Smooth muscle cell of the brain vasculature (primary cell): ENCODE results near the gene CPLX3.

Experiments used
- DNase-seq: peaks from one replicate; pipeline ENCODE4 v3.0.0-alpha.2; 2012; ENCODE audit warnings: low read depth, low spot score

CPLX3 gene

GRCh38 chr15:74844319-74845207 is 18.1 kb downstream of the CPLX3 start:
- no peak for DNase-seq

- no peak for DNase-seq
Measured at GRCh38 chr15:74845208-74845568, 18.8 kb downstream of the CPLX3 start.

DNA sequence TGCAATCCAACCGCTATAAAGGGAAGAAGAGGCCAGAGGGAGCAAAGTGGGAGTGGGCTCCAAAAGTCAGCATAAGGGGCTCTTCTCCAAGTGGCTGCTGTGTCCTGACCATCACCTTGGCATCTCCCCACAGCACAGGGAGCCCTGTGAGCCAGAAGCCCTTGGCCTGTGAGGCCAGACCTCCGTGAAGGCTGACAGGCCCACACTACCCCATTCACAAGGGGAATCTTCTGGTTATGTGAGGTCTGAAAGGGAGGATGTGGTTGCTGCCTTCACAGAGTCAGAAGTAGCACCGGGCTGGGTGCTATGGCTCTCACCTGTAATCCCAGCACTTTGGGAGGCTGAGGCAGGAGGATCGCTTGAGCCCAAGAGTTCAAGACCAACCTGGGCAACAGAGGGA is 19.2 kb downstream of the CPLX3 start:
- no peak for DNase-seq

- DNase-seq: no peak
Measured at GRCh38 chr15:74847432-74847831, 21.0 kb downstream of the CPLX3 start.

DNA sequence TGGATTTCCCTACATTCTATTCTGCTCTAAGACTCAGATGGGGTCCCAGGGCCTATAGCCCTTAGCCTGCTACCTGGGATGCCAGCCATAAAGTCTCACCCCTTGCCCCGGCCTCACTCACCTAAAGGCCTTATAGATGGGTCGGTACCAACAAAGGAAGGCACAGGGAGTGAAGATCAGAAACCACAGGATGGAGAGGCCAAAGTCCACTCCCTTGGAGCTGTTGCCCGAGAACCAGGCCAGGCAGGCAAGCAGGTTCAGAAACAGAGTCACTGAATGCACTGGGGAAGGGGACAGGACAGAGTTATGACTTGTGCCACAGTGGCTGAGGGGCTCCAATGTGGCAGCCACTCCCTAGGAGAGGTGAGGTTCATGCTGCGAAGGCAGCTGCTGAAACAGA is 24.0 kb downstream of the CPLX3 start:
- DNase-seq: no peak

- DNase-seq: no peak
Measured at GRCh38 chr15:74851960-74852359, 25.5 kb downstream of the CPLX3 start.

DNA sequence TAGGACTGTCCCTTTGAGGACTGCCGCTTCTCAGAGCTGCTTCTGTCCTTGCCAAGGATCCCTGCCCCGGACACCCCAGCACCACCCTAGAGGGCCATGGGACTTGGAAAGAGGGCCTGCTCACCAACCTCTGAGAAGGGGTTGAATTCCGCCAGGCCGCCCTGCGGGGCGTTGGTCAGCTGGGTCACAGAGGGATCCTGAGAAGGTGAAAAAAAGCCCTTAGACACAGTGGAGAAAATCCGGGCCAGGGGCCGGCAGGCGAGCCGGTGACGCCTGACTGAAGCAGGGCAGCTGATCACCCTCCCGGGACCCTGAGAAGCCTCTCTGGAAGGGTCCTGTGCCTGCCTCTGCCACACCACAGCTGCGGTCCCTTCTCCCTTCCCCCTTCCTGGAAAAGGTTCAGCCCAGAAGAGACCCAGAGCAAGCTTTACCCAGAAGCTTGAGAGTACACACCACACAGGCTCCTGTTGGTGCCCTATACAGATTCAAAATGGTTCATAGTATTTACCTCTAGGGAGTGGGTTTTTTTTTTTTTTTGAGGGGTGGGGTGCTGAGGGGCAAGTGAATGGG is 28.1 kb downstream of the CPLX3 start:
- no peak for DNase-seq

GRCh38 chr15:74855857-74856256 is 29.4 kb downstream of the CPLX3 start:
- DNase-seq: no peak

DNA sequence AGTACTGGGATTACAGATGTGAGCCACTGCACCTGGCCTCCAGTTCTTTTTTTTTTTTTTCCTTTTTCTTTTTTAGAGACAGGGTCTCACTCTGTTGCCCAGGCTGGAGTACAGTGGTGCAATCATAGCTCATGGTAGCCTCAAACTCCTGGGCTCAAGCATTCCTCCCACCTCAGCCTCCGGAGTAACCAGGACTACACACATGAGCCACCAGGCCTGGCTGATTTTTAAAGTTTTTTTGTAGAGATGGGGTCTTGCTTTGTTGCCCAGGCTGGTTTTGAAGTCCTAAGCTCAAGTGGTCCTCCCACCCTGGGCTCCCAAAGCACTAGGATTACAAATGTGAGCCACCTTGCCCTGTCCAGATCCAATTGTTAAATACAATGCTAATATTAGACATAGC is 30.1 kb downstream of the CPLX3 start:
- DNase-seq: no peak

- no peak for DNase-seq
Measured at GRCh38 chr15:74857082-74857655, 30.7 kb downstream of the CPLX3 start.

DNA sequence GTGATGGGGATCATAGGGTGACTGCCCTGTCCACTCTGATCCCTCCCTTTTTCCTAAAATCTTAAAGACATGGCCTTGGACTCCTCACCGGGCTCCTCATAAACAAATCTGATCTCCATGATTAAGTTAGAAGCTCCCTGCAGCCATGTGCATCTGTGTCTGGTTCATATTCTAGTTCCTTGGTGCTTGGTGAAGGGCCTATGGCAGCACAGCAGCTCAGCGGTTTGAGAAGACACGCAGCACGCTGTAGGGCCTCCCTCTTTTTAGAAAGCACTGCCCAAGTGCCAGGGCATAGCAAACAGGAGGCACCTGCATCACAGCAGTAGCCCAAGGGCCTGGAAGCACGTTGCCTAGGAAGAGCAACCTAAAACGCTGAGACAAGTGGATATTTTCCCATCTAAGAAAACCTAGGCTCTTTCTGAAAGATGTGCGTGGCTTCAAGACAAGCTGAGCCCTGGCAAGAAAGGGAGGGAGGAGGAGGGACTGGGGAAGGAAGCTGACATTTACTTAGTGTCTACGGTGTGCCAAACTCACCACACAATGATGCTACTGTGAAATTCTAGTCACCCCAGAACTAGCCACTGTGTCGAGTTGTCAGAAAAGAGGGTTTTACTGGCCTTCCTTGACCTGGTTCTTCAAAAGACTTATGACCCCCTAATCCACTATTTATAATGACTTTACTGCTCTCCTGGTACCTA is 31.4 kb downstream of the CPLX3 start:
- DNase-seq: no peak

DNA sequence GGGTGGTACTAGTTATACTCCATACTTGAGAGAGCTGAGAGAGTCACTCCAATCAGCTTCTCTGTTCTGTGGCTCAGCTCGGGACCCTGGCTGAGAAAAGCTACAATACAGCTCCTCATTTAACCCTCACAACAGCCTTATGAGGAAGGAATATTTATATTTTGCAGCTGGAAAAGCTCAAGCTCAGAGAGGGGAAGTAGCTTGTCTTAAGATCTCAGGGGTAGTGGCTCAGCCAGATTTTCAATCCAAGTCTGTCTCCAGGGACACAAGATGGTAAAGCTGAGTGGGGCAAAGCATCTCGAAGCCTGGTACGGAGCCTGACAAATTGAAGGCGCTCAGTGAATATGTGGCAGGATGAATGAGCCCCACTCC is 31.9 kb downstream of the CPLX3 start:
- no peak for DNase-seq

DNA sequence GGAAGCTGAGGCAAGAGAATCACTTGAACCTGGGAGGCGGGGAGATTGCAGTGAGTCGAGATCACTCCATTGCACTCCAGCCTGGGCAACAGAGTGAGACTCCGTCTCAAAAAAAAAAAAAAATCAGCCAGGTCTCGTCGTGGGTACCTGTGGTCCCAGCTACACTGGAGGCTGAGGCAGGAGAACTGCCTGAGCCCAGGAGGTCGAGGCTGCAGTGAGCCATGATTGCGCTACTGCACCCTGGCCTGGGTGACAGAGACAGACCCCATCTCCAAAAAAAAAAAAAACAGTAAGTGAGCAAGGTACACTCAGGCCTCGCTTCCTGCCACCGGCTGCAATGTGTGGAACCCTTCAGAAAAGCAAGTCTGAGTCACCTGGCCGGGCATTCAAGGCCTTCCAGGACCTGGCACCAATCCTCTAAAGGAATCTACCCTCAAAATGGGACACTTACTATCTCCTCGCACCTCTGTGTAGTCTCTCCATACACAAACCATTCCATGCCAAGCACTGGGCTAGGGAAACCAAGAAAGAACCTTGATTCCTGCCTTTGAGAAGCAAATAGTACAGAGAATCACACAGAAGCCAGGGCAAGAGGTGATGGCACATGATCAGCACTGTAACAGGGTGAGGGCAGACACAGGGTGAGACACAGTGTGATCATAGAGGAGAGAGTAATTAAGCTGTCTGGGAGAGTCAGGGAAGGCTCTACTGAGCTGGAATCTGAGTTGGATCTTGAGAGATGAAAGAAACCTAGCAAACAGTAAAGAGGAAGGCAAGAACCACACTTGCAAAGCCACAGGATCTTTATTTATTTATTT is 37.0 kb downstream of the CPLX3 start:
- no peak for DNase-seq

DNA sequence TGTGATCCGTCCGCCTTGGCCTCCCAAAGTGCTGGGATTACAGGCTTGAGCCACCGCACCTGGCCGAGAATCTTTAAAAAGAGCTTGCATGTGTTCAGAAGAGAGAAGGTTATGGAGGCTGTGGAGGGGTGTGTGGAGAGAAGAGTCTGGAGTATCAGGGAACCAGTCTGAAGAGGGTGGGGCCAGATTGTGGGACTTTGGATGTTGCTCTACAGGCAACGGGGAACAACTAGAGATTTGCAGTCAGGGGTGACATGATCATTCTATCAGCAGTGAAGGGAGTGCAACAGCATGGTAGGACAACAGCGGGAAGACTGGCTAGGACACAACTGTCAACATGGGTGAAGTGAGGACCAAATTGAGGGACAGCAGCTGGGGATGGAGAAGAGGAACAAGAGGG is 37.9 kb downstream of the CPLX3 start:
- DNase-seq: no peak

DNA sequence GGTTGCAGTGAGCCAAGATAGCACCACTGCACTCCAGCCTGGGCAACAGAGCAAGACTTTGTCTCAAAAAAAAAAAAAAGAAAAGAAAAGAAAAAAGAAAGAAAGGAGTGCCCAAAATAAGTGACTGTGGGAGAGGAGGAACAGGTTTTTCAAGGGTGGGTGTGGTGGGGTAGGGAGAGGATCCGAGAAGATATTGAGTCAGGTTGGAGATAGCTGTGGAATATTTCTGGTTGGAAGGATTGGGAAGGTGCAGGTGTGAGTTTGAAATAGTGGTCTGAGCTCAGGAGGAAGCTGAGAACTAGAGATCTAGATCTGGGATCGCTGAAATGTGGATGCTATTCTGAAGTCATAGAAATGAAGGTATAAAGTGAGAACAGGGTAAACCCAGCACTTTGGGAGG is 38.9 kb downstream of the CPLX3 start:
- DNase-seq: no peak

DNA sequence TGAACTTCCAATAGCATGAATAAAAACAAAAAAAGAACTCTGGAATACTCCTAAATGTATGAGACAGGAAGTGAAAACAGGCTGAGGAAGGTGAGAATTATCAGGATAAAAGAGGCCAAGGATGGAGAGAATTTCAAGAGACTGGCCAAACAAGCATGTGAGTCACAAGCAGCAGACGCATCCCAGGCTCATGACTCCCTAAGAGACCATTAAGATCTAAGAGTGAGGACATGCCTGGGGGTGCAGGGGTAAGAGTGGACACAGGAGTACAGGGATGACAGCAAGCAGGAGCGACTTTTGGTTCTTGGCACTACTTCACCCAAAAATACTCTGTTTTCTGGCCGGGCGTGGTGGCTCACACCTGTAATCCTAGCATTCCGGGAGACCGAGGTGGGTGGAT is 39.7 kb downstream of the CPLX3 start:
- DNase-seq: no peak

DNA sequence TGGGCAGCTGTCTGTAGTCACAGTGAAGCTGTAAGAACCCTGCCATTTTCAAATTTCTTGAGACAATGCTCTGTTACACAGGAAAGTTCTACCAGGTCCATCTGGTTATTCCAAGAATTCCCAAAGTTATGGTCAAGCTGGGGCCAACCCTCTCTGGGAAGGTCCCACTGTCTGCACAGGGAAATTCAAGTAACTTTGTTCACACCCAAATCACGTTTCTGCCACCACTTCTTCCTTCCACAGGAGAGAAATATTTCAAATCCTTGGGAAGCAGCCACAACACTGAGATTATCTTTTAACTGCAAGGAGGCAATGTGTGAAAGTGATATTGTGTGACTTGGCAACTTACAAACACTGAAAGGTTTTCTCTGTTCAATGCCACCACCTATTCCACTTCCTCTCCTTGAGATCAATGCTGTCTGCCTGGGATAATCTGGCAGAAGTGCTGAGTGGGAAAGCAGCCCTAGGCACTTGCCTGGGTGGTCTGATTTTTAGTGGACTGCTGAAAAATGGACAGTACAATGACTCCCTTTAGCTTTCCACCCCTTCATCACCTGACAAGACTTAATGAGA is 41.1 kb downstream of the CPLX3 start:
- DNase-seq: no peak

DNA sequence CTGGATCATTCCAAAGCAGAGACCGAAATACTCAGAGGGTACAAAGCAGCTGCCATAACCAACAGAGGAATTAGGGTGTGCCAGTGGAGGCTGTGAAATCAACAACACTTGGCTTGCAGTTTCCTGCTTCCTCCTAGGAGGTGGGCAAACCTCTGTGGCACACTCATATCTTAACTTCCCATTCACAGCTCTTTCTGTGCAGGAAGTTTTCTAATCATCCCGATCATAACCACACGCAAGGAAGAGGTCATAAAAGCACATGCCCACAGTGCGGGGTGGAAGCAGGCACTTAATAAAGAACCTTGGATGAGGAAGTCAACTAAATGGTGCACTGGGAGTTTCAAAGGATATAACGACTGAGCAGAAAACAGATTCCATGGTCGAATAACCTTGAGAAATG is 41.6 kb downstream of the CPLX3 start:
- DNase-seq: no peak

GRCh38 chr15:74869372-74869725 is 42.9 kb downstream of the CPLX3 start:
- no peak for DNase-seq

DNA sequence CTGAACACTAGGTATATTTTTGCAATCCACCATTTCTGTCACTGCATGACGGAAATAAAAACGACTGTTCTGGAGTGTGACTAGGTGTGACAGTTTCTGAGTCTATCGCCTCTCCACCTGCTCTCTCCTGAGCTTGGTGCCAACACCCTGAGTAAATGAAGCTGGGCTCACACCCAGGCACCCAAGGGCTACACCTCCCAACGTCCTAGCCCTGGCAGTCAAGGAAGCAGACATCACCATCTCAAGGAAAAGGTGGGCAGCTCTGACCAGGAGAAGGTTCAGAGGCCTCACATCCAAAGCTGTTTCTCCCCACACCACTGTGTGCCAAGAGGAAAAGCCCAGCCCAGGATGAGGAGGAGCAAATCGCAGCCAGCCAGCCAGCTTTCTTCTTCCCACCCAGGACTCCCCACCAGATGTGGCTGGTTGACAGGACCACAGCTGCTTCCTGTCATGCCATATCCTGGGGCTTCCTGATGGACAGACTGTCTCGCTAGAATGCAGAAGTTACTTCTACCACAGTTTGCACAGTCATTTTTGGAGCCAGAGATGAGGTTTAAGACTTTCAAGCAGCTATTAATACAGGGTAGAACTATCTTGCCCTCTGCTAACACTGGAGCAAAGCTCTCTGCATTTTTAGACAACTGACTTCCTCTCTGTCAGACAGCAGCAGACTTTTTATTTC is 43.4 kb downstream of the CPLX3 start:
- DNase-seq: no peak
